HEK293 (cell line): Measurements from ENCODE around the gene IVNS1ABP.
"Not testable (repeated sequence)": the region's sequence is repeated elsewhere in the genome, so short reads cannot be mapped to it uniquely, and the experiment has no call there.

ENCODE experiments used
- CTCF ChIA-PET: fragments of 350-600 bp; formaldehyde crosslinking; extraction: SDS; loops from one replicate; lab custom pipeline; 2021; ENCODE audit warnings: antibody characterized with exemption; lab: Yijun Ruan, JAX
- POLR2A ChIA-PET: fragments of 300-600 bp; formaldehyde crosslinking; extraction: SDS; loops from one replicate; lab custom pipeline; 2020; ENCODE audit warnings: antibody characterized with exemption, inconsistent platforms; lab: Yijun Ruan, JAX
- H3K27ac ChIP-seq: fragments of 200-500 bp; sonication (Bioruptor generic); 2 replicates; pipeline ENCODE4 v1.5.1; 2014; ENCODE audit warnings: low read depth, low read length, control low read depth, inconsistent platforms; ENCODE audit errors: extremely low read depth
- H3K36me3 ChIP-seq, 2 experiments: fragments of 200-500 bp in 1 of 2; sonication (Bioruptor generic) in 1 of 2; 1 replicate in 1 of 2; 2 replicates in 1 of 2; pipeline ENCODE4 v1.5.1; 2014 to 2017; ENCODE audit warnings: inconsistent platforms in 2 of 2, low read length in 2 of 2; ENCODE audit not compliant: control insufficient read depth in 2 of 2, insufficient read depth in 1 of 2
- H3K4me1 ChIP-seq: fragments of 200-500 bp; sonication (Bioruptor generic); 2 replicates; pipeline ENCODE4 v1.5.1; 2014; ENCODE audit warnings: mild to moderate bottlenecking, low read length, inconsistent platforms; ENCODE audit not compliant: control insufficient read depth, insufficient read depth
- H3K4me3 ChIP-seq: 2 replicates; pipeline ENCODE4 v1.5.1; 2011; ENCODE audit warnings: low read depth, mild to moderate bottlenecking, control low read depth, low read length, moderate library complexity
- H3K9me3 ChIP-seq: fragments of 200-500 bp; sonication (Bioruptor generic); 2 replicates; pipeline ENCODE4 v1.5.1; 2014; ENCODE audit warnings: low read depth, low read length, inconsistent platforms; ENCODE audit not compliant: control insufficient read depth, insufficient read depth
- BCL11B ChIP-seq: fragments of 450-650 bp; formaldehyde crosslinking; IDR thresholded peaks from 2 replicates; pipeline ENCODE4 v1.5.1; 2016; ENCODE audit warnings: low read depth, missing biosample characterization, missing genetic modification characterization
- KLF8 ChIP-seq: fragments of 450-650 bp; formaldehyde crosslinking; IDR thresholded peaks from 2 replicates; pipeline ENCODE4 v1.5.1; 2016; ENCODE audit warnings: missing biosample characterization, missing genetic modification characterization
- REPIN1 ChIP-seq: fragments of 450-650 bp; formaldehyde crosslinking; IDR thresholded peaks from 2 replicates; pipeline ENCODE4 v1.5.1; 2017; ENCODE audit warnings: missing biosample characterization, missing genetic modification characterization, low read depth
- SCRT2 ChIP-seq: fragments of 450-650 bp; formaldehyde crosslinking; IDR thresholded peaks from 2 replicates; pipeline ENCODE4 v1.5.1; 2016; ENCODE audit warnings: missing biosample characterization, missing genetic modification characterization
- ZFP41 ChIP-seq: fragments of 450-650 bp; formaldehyde crosslinking; IDR thresholded peaks from 2 replicates; pipeline ENCODE4 v1.5.1; 2016; ENCODE audit warnings: missing biosample characterization, missing genetic modification characterization, borderline replicate concordance
- ZNF350 ChIP-seq: fragments of 450-650 bp; formaldehyde crosslinking; IDR thresholded peaks from 2 replicates; pipeline ENCODE4 v1.5.0; 2017; ENCODE audit warnings: missing biosample characterization, mild to moderate bottlenecking, missing genetic modification characterization
- ZNF529 ChIP-seq: fragments of 450-650 bp; formaldehyde crosslinking; IDR thresholded peaks from 2 replicates; pipeline ENCODE4 v1.5.1; 2017; ENCODE audit warnings: missing genetic modification characterization, missing biosample characterization; ENCODE audit not compliant: insufficient replicate concordance
- ZNF530 ChIP-seq: fragments of 450-650 bp; formaldehyde crosslinking; IDR thresholded peaks from 2 replicates; pipeline ENCODE4 v1.5.1; 2016; ENCODE audit warnings: low read depth, missing biosample characterization, missing genetic modification characterization
- ZNF558 ChIP-seq: fragments of 450-650 bp; formaldehyde crosslinking; IDR thresholded peaks from 2 replicates; pipeline ENCODE4 v1.5.1; 2016; ENCODE audit warnings: missing biosample characterization, missing genetic modification characterization
- ZNF571 ChIP-seq: fragments of 450-650 bp; formaldehyde crosslinking; IDR thresholded peaks from 2 replicates; pipeline ENCODE4 v1.5.0; 2017; ENCODE audit warnings: missing biosample characterization, missing genetic modification characterization
- ZNF768 ChIP-seq: fragments of 450-650 bp; formaldehyde crosslinking; IDR thresholded peaks from 2 replicates; pipeline ENCODE4 v1.5.1; 2018; ENCODE audit warnings: missing biosample characterization, mild to moderate bottlenecking, missing genetic modification characterization
- ZXDB ChIP-seq: fragments of 450-650 bp; formaldehyde crosslinking; IDR thresholded peaks from 2 replicates; pipeline ENCODE4 v1.5.1; 2016; ENCODE audit warnings: missing biosample characterization, missing genetic modification characterization
- TF ChIP-seq, protein P1 (sequence below): fragments of 450-650 bp; formaldehyde crosslinking; IDR thresholded peaks from 2 replicates; pipeline ENCODE4 v1.5.1; 2016; ENCODE audit warnings: missing biosample characterization, missing genetic modification characterization

The IVNS1ABP gene

DNA sequence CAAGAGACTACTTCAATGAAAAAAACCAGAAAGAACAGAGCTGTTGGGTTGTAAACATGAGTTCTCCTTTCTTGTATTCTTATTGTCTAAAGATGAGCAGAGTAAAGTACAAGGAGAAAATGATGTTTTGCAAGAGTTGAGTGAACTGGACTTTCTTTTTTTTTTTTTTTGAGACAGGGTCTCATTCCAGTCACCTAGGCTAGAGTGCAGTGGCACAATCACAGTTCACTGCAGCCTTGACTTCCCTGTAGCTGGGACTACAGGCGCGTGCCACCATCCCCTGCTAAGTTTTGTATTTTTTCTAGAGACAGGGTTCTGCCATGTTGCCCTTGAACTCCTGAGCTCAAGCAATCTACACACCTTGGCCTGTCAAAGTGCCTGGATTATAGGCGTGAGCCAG lies 7.1 kb upstream of the IVNS1ABP start (continued):
- TF ChIP-seq ZNF571 (no peak), ZNF530 (no peak), ZFP41 (tag by site-specific recombination) (no peak)
- TF ChIP-seq, protein P1, sequence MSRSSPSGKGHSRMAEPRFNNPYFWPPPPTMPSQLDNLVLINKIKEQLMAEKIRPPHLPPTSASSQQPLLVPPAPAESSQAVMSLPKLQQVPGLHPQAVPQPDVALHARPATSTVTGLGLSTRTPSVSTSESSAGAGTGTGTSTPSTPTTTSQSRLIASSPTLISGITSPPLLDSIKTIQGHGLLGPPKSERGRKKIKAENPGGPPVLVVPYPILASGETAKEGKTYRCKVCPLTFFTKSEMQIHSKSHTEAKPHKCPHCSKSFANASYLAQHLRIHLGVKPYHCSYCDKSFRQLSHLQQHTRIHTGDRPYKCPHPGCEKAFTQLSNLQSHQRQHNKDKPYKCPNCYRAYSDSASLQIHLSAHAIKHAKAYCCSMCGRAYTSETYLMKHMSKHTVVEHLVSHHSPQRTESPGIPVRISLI (tag by site-specific recombination) = no peak
- TF ChIP-seq, all 188 proteins: peak for 0

DNA sequence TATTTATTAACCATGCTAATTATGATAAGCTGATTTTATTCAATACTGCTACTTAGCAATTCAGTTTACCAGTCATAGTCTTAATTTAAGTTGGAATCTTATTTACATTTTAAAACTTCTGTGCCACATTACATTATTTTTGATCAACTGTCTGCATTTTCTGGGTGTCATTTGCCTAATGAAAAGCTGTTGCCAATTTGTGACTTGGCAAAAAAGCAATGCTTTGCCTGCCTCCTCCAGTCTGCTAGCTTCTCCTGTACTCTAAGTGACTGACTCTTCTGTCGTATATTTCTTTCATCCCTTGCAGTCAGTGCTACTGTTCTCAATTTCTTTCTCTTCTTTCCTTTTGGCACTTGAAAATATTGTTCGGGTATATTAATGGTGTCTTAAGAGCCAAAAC lies 5.6 kb upstream of the IVNS1ABP start:
- ChIA-PET POLR2A (no interaction called here), CTCF (no interaction called here)
- 0 out of 2 replicates have a peak, but pooled peaks cover 2% of the 10 kb centered on the region for H3K4me1 ChIP-seq
- H3K9me3 ChIP-seq = no peaks in the 10 kb centered on the region
- H3K27ac ChIP-seq = no peak overlapping the region
- H3K36me3 ChIP-seq = no peaks in the 10 kb centered on the region
- TF ChIP-seq ZNF558 (tag by site-specific recombination) (no peak), KLF8 (tag by site-specific recombination) (no peak), ZNF350 (tag by site-specific recombination) (no peak), ZXDB (tag by site-specific recombination) (no peak), REPIN1 (tag by site-specific recombination) (no peak), BCL11B (tag by site-specific recombination) (no peak)
- no peak overlapping the region for H3K4me3 ChIP-seq

DNA sequence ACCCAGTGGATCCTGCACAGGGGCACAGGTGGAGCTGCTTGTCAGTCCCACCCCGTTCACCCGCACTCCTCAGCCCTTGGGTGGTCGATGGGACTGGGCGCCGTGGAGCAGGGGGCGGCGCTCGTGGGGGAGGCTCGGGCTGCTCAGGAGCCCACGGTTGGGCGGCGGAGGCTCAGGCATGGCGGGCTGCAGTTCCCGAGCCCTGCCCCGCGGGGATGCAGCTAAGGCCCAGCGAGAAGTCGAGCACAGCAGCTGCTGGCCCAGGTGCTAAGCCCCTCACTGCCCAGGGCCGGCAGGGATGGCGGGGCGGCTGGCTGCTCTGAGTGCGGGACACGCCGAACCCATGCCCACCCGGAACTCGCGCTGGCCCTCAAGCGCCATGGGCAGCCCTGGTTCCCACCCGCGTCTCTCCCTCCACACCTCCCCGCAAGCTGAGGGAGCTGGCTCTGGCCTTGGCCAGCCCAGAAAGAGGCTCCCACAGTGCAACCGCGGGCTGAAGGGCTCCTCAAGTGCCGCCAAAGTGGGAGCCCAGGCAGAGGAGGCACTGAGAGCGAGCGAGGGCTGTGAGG lies 4.7 kb upstream of the IVNS1ABP start:
- H3K4me1 ChIP-seq, H3K36me3 ChIP-seq, H3K9me3 ChIP-seq, CTCF ChIA-PET, POLR2A ChIA-PET, H3K27ac ChIP-seq, H3K4me3 ChIP-seq: not testable (repeated sequence)

DNA sequence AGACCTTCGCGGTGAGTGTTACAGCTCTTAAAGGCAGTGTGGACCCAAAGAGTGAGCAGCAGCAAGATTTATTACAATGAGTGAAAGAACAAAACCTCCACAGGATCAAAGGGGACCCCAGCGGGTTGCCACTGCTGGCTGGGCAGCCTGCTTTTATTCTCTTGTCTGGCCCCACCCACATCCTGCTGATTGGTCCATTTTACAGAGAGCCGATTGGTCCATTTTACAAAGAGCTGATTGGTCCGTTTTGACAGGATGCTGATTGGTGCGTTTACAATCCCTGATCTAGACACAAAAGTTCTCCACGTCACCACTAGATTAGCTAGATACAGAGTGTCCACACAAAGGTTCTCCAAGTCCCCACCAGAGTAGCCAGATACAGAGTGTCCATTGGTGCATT lies 4.1 kb upstream of the IVNS1ABP start:
- H3K27ac ChIP-seq, POLR2A ChIA-PET, H3K4me3 ChIP-seq, H3K4me1 ChIP-seq, H3K9me3 ChIP-seq, CTCF ChIA-PET, H3K36me3 ChIP-seq: not testable (repeated sequence)

DNA sequence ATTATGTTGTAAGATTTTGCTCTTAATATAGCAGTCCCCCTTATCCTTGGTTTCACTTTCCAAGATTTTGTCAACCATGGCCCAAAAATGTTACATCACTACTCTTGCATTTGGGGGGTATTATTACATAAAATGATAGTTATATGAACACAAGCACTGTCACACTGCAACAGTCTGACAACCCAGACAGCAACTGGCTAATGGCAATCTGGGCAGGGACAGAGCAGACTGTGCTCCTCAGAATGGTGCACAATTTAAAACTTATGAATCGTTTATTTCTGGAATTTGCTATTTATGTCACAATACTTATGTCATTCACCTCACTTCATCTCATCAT lies 2.1 kb upstream of the IVNS1ABP start:
- ChIA-PET CTCF (interaction anchor here (1.1 to 2.8 kb wide), 3 partner anchors 173 to 351 kb away, joined by 3 to 11 read pairs (median 3); no protein-coding TSS in a partner anchor), POLR2A (no interaction called here)
- no peaks in the 10 kb centered on the region for H3K9me3 ChIP-seq
- no peak overlapping the region for H3K4me3 ChIP-seq
- H3K36me3 ChIP-seq = no peaks in the 10 kb centered on the region
- TF ChIP-seq ZNF768 (tag by site-specific recombination) (no peak), SCRT2 (tag by site-specific recombination) (no peak), ZNF529 (tag by site-specific recombination) (no peak)
- H3K4me1 ChIP-seq = peaks cover 8% of the 10 kb centered on the region
- H3K27ac ChIP-seq = no peak overlapping the region
